Measurements from ENCODE around the gene PDE6C. TPM values are rescaled to one million over a fixed set of nuclear protein-coding genes. Genes with fewer than 3 reads are reported as not detected.

The PDE6C gene
- total RNA-seq, 1 experiment from 2014 or later, result not detected

GRCh38 chr10:93570383-93570782 lies 42.0 kb upstream of the PDE6C start:
- ChIA-PET CTCF (interaction anchor here (0.8 to 2.1 kb wide), 3 partner anchors 16 to 87 kb away, joined by 3 to 13 read pairs (median 7); no protein-coding TSS in a partner anchor), POLR2A (no interaction called here)
- peak; percentile 27 for ATAC-seq
- DNase-seq (ENCODE audit: low spot score), result no peak
- peaks cover 21% of the 10 kb centered on the region for H3K4me1 Mint-ChIP-seq
- no peak overlapping the region for H3K27ac Mint-ChIP-seq
- peaks cover 88% of the 10 kb centered on the region for H3K27me3 Mint-ChIP-seq (ENCODE audit: low read depth)
- H3K9me3 Mint-ChIP-seq, result no peaks in the 10 kb centered on the region
- H3K4me3 Mint-ChIP-seq, result no peak overlapping the region
- H3K36me3 Mint-ChIP-seq, result no peaks in the 10 kb centered on the region
- no peak for TF ChIP-seq ZNF532 (CRISPR knock-in tag; IDR thresholded peaks at IDR 0.05; ENCODE audit: borderline replicate concordance)
- TF ChIP-seq, protein P1, sequence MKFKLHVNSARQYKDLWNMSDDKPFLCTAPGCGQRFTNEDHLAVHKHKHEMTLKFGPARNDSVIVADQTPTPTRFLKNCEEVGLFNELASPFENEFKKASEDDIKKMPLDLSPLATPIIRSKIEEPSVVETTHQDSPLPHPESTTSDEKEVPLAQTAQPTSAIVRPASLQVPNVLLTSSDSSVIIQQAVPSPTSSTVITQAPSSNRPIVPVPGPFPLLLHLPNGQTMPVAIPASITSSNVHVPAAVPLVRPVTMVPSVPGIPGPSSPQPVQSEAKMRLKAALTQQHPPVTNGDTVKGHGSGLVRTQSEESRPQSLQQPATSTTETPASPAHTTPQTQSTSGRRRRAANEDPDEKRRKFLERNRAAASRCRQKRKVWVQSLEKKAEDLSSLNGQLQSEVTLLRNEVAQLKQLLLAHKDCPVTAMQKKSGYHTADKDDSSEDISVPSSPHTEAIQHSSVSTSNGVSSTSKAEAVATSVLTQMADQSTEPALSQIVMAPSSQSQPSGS (CRISPR knock-in tag; IDR thresholded peaks at IDR 0.05; ENCODE audit: borderline replicate concordance, low read depth), result no peak
- no peak for TF ChIP-seq MLX (CRISPR knock-in tag; IDR thresholded peaks at IDR 0.05)
- no peak for TF ChIP-seq ZNF425 (CRISPR knock-in tag; conservative IDR thresholded peaks at IDR 0.05)
- no peak for TF ChIP-seq CREB1 (CRISPR knock-in tag; IDR thresholded peaks at IDR 0.05)
- TF ChIP-seq RORB (CRISPR knock-in tag; IDR thresholded peaks at IDR 0.05), result no peak
- no peak for TF ChIP-seq ZNF138 (CRISPR knock-in tag; conservative IDR thresholded peaks at IDR 0.05)
- TF ChIP-seq GABPB1 (CRISPR knock-in tag; IDR thresholded peaks at IDR 0.05), result no peak
- TF ChIP-seq NFATC4 (CRISPR knock-in tag; IDR thresholded peaks at IDR 0.05), result no peak
- TF ChIP-seq IRF2 (CRISPR knock-in tag; IDR thresholded peaks at IDR 0.05; ENCODE audit: borderline replicate concordance, low read depth), result no peak

GRCh38 chr10:93572606-93573005 lies 39.7 kb upstream of the PDE6C start:
- H3K9me3 Mint-ChIP-seq, result no peaks in the 10 kb centered on the region
- ChIA-PET POLR2A (interaction anchor here (0.7 kb wide), 1 partner anchor 19 kb away, joined by 3 read pairs; no protein-coding TSS in a partner anchor), CTCF (interaction anchor here (0.9 to 1.2 kb wide), 2 partner anchors 18 to 30 kb away, joined by 3 read pairs; no protein-coding TSS in a partner anchor)
- H3K27me3 Mint-ChIP-seq (ENCODE audit: low read depth), result peaks cover 69% of the 10 kb centered on the region
- ATAC-seq (no peak), DNase-seq (ENCODE audit: low spot score) (no peak)
- H3K36me3 Mint-ChIP-seq, result no peaks in the 10 kb centered on the region
- H3K4me1 Mint-ChIP-seq, result peaks cover 15% of the 10 kb centered on the region
- no peak overlapping the region for H3K4me3 Mint-ChIP-seq
- TF ChIP-seq FOXJ3 (CRISPR knock-in tag; IDR thresholded peaks at IDR 0.05; ENCODE audit: borderline replicate concordance), result no peak
- no peak for TF ChIP-seq TCF7 (CRISPR knock-in tag; IDR thresholded peaks at IDR 0.05; ENCODE audit: low read depth)
- TF ChIP-seq ZMAT4 (CRISPR knock-in tag; IDR thresholded peaks at IDR 0.05), result no peak
- no peak for TF ChIP-seq SMAD3 (CRISPR knock-in tag; IDR thresholded peaks at IDR 0.05; ENCODE audit: borderline replicate concordance)
- TF ChIP-seq HMGA2 (CRISPR knock-in tag; IDR thresholded peaks at IDR 0.05), result no peak
- no peak for TF ChIP-seq MLX (CRISPR knock-in tag; IDR thresholded peaks at IDR 0.05)
- TF ChIP-seq, protein P2, sequence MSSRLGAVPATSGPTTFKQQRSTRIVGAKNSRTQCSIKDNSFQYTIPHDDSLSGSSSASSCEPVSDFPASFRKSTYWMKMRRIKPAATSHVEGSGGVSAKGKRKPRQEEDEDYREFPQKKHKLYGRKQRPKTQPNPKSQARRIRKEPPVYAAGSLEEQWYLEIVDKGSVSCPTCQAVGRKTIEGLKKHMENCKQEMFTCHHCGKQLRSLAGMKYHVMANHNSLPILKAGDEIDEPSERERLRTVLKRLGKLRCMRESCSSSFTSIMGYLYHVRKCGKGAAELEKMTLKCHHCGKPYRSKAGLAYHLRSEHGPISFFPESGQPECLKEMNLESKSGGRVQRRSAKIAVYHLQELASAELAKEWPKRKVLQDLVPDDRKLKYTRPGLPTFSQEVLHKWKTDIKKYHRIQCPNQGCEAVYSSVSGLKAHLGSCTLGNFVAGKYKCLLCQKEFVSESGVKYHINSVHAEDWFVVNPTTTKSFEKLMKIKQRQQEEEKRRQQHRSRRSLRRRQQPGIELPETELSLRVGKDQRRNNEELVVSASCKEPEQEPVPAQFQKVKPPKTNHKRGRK (CRISPR knock-in tag; IDR thresholded peaks at IDR 0.05; ENCODE audit: borderline replicate concordance), result no peak
- H3K27ac Mint-ChIP-seq, result no peak overlapping the region
